Putamen (tissue), 1 donor: Measurements from ENCODE around the gene MTARC2.
A peak's percentile ranks its signal among the peaks of the same experiment; 100 is the strongest.

ENCODE experiments used
- DNase-seq: peaks from one replicate; pipeline ENCODE4 v3.0.0-alpha.2; 2016; ENCODE audit warnings: low spot score

MTARC2 gene

GRCh38 chr1:220803401-220804201, 55.5 kb downstream of the MTARC2 start:
- DNase-seq, result peak; percentile 17

- DNase-seq, result no peak
Measured at GRCh38 chr1:220804202-220804586, 56.1 kb downstream of the MTARC2 start.

DNA sequence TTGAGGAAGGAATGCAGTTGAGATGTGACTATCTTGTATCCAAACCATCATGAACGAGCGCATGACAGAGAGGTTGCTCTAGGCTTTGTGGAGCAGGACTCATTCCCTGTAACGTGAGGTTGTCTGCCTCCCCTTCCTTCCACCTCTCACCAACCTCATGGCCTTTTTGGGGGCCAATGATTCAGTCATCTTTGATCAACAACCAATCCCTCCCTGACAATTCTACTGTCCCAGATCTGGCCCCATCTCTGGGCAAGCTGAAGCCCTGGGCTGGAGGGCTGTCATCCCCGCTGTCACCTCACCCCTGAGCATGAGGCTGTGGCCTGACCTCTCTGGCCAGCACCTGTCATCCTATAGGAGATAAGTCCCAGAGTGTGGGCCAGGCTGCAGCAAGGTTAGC, 58.3 kb downstream of the MTARC2 start:
- no peak for DNase-seq

GRCh38 chr1:220807726-220808125, 59.6 kb downstream of the MTARC2 start:
- no peak for DNase-seq

DNA sequence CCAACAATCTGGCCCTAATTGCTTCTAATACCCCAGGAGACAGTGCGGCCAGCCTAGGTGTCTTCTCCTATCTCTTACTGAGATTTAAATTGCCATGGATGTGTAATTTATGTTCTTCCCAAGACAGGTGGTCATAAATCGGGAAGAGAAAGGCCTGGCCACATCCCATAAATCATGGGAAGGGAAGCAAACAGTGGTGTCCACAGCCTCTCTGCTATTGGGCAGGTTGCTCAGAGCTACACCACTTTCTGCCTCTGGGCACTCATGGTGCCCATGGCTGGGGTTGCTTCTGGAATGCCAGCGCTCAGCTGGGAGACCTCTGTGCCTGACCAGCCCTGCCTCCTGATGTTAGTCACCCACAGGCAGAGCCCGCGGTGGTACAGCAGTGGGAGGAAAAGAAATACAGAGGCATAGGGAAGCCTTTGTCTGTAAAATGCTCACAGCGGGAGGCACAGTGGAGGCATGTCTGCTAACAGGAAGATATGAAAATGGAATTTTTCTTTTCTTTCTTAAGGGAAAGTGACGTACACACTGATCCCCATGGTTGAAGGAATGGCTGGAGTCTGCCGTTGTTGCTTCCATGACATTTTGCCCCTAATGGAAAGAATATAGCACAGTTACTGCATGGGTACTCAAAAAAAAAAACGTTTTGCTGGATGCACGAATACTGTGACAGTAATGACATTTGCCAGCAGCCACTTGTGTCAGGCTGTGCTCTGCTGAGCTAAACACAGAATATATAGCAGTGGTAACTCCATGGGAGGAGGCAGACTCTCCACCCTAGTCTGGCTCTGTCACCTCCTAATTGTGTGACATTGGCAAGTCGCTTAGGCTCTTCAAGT, 60.4 kb downstream of the MTARC2 start:
- DNase-seq, result no peak

DNA sequence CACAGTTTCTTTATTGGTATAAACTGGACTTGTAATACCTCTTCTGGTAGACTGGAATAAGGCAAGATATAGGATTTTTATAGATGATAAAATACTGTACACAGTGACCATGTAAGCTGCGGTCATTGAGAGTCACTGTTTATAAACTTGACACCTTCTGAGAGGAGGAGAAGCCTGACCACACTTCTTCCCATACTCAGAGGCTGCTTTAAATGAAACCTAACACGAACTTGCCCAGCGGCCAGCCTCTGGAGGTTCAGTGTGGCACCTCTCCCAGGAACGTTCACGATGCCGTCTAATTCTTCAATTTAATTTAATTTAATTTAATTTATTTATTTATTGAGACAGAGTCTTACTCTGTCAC, 61.0 kb downstream of the MTARC2 start:
- DNase-seq, result no peak

DNA sequence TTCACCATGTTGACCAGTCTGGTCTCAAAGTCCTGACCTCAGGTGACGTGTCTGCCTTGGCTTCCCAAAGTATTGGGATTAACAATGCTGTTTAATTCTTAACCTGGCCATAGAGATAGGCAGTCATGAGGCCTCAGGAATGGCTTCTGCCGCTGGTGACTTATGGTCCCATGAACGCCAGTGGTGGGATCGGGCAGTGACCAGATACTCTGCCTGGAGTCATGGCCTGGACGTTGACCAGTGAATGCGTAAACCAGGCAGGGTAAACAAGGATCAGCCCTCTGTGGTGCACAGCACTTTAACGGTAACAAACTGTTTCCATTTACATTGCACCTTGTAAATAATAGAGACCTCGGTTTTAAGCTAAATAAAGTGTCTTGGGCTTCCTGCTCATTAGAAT, 61.6 kb downstream of the MTARC2 start:
- no peak for DNase-seq

- DNase-seq, result peak; percentile 16
Measured at GRCh38 chr1:220810179-220810653, 62.1 kb downstream of the MTARC2 start.

DNA sequence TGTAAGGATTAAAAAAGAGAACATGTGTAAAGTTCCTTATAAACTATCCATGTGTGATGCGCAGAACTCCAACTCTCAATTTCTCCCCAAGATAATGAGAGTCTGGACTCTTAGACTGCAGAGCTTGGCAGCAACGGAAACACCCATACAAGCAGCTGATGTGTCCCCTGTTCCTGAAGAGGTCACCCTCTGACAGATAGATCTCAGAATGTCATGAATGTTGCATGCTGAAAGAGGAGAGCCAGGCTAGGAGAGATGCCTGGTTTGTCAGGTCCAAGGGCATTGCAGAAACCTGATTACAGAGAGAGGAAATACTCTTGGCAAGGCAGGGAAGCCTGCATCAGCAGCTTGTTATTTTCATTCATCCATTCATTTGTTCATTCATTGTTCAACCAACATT, 62.8 kb downstream of the MTARC2 start:
- no peak for DNase-seq

GRCh38 chr1:220811695-220812094, 63.6 kb downstream of the MTARC2 start:
- no peak for DNase-seq

GRCh38 chr1:220812308-220812707, 64.2 kb downstream of the MTARC2 start:
- no peak for DNase-seq

DNA sequence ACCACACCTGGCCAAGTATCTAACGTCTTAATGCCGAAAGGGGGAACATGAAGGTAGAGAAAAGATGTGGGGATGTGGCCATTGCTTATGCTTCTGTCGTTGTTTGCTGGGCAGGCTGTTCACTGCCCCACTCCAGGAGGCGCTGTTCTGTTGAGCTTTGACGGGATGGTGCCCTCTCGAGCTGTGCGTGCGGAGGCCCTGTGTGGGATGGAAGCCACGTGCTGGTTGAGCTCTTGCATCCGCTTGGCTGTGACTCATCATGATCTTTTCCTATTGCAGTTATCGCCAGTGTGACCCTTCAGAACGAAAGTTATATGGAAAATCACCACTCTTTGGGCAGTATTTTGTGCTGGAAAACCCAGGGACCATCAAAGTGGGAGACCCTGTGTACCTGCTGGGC, 64.9 kb downstream of the MTARC2 start:
- DNase-seq, result no peak

DNA sequence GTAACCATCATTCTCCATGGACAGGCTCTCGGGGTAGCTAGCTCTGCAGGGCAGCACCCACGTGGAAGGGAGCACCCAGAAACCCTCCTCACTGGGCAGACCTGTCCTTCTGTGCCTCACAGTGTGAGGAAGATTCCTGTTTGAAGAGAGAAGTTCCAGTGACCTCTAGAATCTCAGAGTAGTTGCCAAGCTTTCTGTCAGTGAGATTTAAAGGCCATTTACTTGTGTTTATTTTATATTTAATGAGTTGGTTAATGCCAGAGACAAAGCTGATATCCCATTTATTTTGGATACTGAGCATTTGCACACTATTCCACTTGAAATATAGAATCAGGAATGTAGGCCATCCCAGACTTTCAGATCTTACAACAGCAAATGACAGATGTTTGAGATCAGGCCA, 67.3 kb downstream of the MTARC2 start:
- no peak for DNase-seq

GRCh38 chr1:220817907-220818306, 69.8 kb downstream of the MTARC2 start:
- DNase-seq, result no peak

- DNase-seq, result no peak
Measured at GRCh38 chr1:220818421-220819173, 70.5 kb downstream of the MTARC2 start.

- DNase-seq, result no peak
Measured at GRCh38 chr1:220819467-220820026, 71.4 kb downstream of the MTARC2 start.

GRCh38 chr1:220824031-220824989, 76.2 kb downstream of the MTARC2 start:
- DNase-seq, result no peak

DNA sequence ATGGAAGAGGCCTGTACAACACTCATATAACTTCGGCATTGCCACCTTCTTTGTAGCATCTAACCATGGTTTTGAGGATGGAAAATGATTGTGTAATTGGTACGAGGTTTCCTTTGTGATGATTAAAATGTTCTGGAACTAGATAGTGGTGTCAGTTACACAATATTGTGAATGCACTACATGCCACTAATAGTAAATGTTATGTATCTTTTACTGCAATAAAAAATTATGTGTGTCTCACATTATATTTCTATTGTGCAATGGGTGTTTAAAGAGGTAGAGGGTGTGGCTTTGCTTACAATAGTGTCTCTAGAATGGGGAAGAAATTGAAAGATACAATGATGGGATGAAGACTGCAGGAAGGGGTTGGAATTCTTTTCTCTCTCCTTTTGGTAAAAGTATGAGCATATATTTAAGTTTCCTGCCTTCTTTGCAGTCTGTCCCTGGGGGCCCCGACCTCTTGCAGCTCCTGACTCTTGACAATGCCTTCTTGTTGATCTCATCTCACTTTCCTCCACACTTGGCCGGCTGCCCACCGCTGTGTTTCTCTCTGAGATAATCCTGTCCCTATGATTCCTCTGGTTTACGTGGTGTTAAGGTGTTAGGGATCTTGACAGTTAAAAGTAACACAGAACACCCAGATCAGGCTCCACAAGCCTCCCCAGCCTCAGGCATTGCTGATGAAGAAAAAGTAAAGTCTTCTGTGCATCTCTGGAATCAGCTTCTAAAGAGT, 77.9 kb downstream of the MTARC2 start:
- DNase-seq, result no peak

DNA sequence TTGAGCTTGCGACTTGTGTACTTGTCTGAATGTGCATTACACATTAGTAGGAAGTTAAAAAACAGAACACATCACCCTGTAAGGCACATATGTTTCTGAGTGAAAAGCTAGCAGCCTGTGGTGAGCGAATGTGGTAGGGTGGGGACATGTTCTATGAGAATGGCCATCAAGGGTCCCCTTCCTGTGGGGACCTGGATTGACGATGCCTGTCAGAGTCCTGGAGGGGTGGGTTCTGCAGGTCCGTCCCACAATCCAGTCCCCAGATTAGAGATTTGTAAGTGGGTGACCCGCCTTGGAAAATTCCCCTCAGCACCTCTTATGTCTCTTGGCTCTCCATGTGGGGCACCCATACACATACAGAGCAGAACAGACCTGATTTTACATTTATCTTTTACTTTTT, 78.6 kb downstream of the MTARC2 start:
- no peak for DNase-seq

DNA sequence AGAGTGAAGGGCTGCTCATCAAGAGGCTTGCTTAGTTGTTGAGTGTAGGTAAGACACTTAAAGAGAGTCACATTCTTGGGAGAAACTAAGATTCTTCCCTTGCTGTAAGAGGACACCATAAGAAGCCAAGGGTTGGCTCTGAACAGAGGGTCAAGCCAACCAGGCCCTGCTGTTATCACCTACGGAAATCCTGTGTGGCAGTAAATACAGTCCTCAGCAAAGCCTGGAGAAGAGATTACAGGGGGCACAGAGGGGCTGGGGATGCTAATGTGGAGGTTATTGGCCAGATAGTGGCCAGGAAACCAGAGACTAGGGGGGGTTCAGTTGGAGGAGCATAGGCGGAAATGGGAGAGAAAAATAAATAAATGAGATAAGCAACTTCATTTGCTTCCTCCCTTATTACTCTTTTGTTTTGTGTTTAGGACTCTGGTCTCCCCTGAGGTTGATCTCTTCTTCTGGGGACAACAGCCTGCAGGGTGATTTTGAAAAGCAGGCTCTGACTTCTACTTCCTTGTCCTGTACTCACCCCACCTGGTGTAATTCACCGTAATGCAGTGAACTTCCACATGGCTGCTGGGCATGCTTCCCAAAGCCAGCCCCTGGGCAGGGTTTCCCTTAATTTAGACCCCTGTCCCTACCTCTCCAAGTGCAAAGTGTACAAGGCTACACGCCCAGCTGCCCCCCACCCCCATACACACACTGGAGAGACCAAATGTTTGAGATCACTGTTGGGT, 79.5 kb downstream of the MTARC2 start:
- no peak for DNase-seq
